K562 (cell line): Measurements from ENCODE around the gene ANXA3. TPM values are rescaled to one million over a fixed set of nuclear protein-coding genes. Genes with fewer than 3 reads are reported as not detected.
A peak's percentile ranks its signal among the peaks of the same experiment; 100 is the strongest.

Experiments used
- ARID1B ChIP-seq: fragments of 450-650 bp; IDR thresholded peaks from 2 replicates; pipeline ENCODE4 v1.6.1; 2016; ENCODE audit warnings: antibody characterized with exemption, mild to moderate bottlenecking, inconsistent platforms
- ASH1L ChIP-seq: fragments of 450-650 bp; IDR thresholded peaks from 2 replicates; pipeline ENCODE4 v1.6.1; 2018; ENCODE audit warnings: borderline replicate concordance, mild to moderate bottlenecking, low read depth; ENCODE audit not compliant: partially characterized antibody
- BCOR ChIP-seq: fragments of 450-650 bp; IDR thresholded peaks from 2 replicates; pipeline ENCODE4 v1.6.1; 2016
- CHCHD3 ChIP-seq: fragments of 250-450 bp; sonication (Bioruptor Pico); IDR thresholded peaks from 2 replicates; pipeline ENCODE4 v2.1.2; 2022; ENCODE audit warnings: mild to moderate bottlenecking
- CTBP1 ChIP-seq: fragments of 450-650 bp; IDR thresholded peaks from 2 replicates; pipeline ENCODE4 v1.6.1; 2016; ENCODE audit warnings: borderline replicate concordance
- ETV1 ChIP-seq: fragments of 450-650 bp; conservative IDR thresholded peaks from 2 replicates; pipeline ENCODE4 v1.6.1; 2016; ENCODE audit warnings: missing genetic modification characterization, control low read depth, low read depth, missing compliant biosample characterization
- FOXA1 ChIP-seq: fragments of 450-650 bp; IDR thresholded peaks from 2 replicates; pipeline ENCODE4 v1.6.1; 2016; ENCODE audit warnings: mild to moderate bottlenecking, borderline replicate concordance
- FOXJ2 ChIP-seq: fragments of 200-800 bp; sonication (Bioruptor generic); IDR thresholded peaks from 2 replicates; pipeline ENCODE4 v1.6.1; 2016; ENCODE audit warnings: missing genetic modification characterization, missing compliant biosample characterization
- GTF2A2 ChIP-seq: IDR thresholded peaks from 2 replicates; pipeline ENCODE4 v1.6.1; 2016; ENCODE audit warnings: mild to moderate bottlenecking, missing genetic modification characterization, missing compliant biosample characterization
- GTF2E2 ChIP-seq: fragments of 200-800 bp; sonication (Bioruptor generic); IDR thresholded peaks from 2 replicates; pipeline ENCODE4 v1.6.1; 2016; ENCODE audit warnings: missing genetic modification characterization, missing compliant biosample characterization
- HMG20B ChIP-seq: fragments of 250-450 bp; sonication (Bioruptor Pico); IDR thresholded peaks from 2 replicates; pipeline ENCODE4 v1.5.0; 2021; ENCODE audit warnings: mild to moderate bottlenecking
- HNRNPLL ChIP-seq: fragments of 200-400 bp; formaldehyde crosslinking; IDR thresholded peaks from 2 replicates; pipeline ENCODE4 v1.6.1; 2017; ENCODE audit warnings: low read length, low read depth, mild to moderate bottlenecking; ENCODE audit not compliant: poor library complexity, severe bottlenecking
- ILK ChIP-seq: fragments of 450-650 bp; IDR thresholded peaks from 2 replicates; pipeline ENCODE4 v1.6.1; 2016; ENCODE audit warnings: missing genetic modification characterization, low read depth, mild to moderate bottlenecking, missing compliant biosample characterization, moderate library complexity, borderline replicate concordance
- KHSRP ChIP-seq: fragments of 450-650 bp; IDR thresholded peaks from 2 replicates; pipeline ENCODE4 v1.6.1; 2017
- NFE2 ChIP-seq: IDR thresholded peaks from 2 replicates; pipeline ENCODE4 v1.6.1; 2014; ENCODE audit warnings: antibody characterized with exemption, low read depth
- PCBP1 ChIP-seq: fragments of 200-400 bp; formaldehyde crosslinking; IDR thresholded peaks from 2 replicates; pipeline ENCODE4 v1.6.1; 2018; ENCODE audit warnings: mild to moderate bottlenecking, low read depth, low read length; ENCODE audit not compliant: poor library complexity, severe bottlenecking
- PHF20 ChIP-seq: fragments of 450-650 bp; IDR thresholded peaks from 2 replicates; pipeline ENCODE4 v1.6.1; 2018; ENCODE audit not compliant: partially characterized antibody
- POLR2A ChIP-seq: fragments of 450-650 bp; conservative IDR thresholded peaks from 2 replicates; pipeline ENCODE4 v1.6.1; 2016
- PRMT5 ChIP-seq: sonication (generic); formaldehyde crosslinking; IDR thresholded peaks from 2 replicates; pipeline ENCODE4 v1.5.0; 2020; ENCODE audit warnings: missing genetic modification reagents
- SOX6 ChIP-seq: fragments of 450-650 bp; IDR thresholded peaks from 2 replicates; pipeline ENCODE4 v1.6.1; 2014; ENCODE audit warnings: mild to moderate bottlenecking
- SRSF7 ChIP-seq: fragments of 200-400 bp; formaldehyde crosslinking; optimal IDR thresholded peaks from 2 replicates; pipeline ENCODE3; 2017; ENCODE audit warnings: mild to moderate bottlenecking, low read depth, low read length
- ZFX ChIP-seq: sonication (generic); formaldehyde crosslinking; IDR thresholded peaks from 2 replicates; pipeline ENCODE4 v1.8.0; 2022; ENCODE audit warnings: mild to moderate bottlenecking, missing genetic modification reagents, moderate library complexity
- ZKSCAN3 ChIP-seq: fragments of 250-450 bp; sonication (Bioruptor Pico); IDR thresholded peaks from 2 replicates; pipeline ENCODE4 v1.4.0; 2020
- ZNF124 ChIP-seq: sonication (generic); formaldehyde crosslinking; IDR thresholded peaks from 2 replicates; pipeline ENCODE4 v1.8.1; 2022; ENCODE audit warnings: missing genetic modification reagents
- ZNF212 ChIP-seq: fragments of 450-650 bp; formaldehyde crosslinking; IDR thresholded peaks from 2 replicates; pipeline ENCODE4 v1.4.0; 2020; ENCODE audit warnings: mild to moderate bottlenecking
- ZNF282 ChIP-seq: sonication (generic); formaldehyde crosslinking; IDR thresholded peaks from 2 replicates; pipeline ENCODE4 v1.8.1; 2023; ENCODE audit warnings: missing genetic modification reagents
- ZNF311 ChIP-seq: fragments of 250-450 bp; sonication (Bioruptor Pico); IDR thresholded peaks from 2 replicates; pipeline ENCODE4 v1.4.0; 2020; ENCODE audit warnings: mild to moderate bottlenecking, moderate library complexity
- ZNF699 ChIP-seq: fragments of 250-450 bp; sonication (Bioruptor Pico); IDR thresholded peaks from 2 replicates; pipeline ENCODE4 v1.8.0; 2021; ENCODE audit warnings: mild to moderate bottlenecking, moderate library complexity; ENCODE audit not compliant: insufficient replicate concordance
- polyA plus RNA-seq, 8 experiments: library from polyadenylated mRNA; depleted of rRNA in 4 of 8; stranded (reverse) in 5 of 8; unstranded in 3 of 8; fragments of >200 nt; fragmentation: Nextera tagmentation in 2 of 8; fragmentation: Illumina TruSeq in 1 of 8; extraction: Ambion mirVana in 2 of 8; extraction: Trizol in 1 of 8; gene quantifications; 2 replicates each; pipeline versions ENCODE4 v1.2.1 to v1.2.3, GENCODE V29; 2011 to 2014; ENCODE audit warnings: inconsistent platforms in 1 of 8, missing spikeins in 1 of 8
- total RNA-seq, 7 experiments: library from RNA; depleted of rRNA in 6 of 7; stranded (reverse); fragments of >200 nt in 6 of 7; fragmentation: Illumina TruSeq in 2 of 7; extraction: Trizol in 2 of 7; gene quantifications; 2 replicates each; pipeline versions ENCODE4 v1.2.1 to v1.2.3, GENCODE V29; 2011 to 2021; ENCODE audit warnings: low replicate concordance in 1 of 7
- TF ChIP-seq, protein P1 (sequence below), 2 experiments: fragments of 450-650 bp in 1 of 2; sonication (generic) in 1 of 2; formaldehyde crosslinking in 1 of 2; IDR thresholded peaks in 1 of 2; conservative IDR thresholded peaks in 1 of 2; 2 replicates each; pipeline versions ENCODE4 v1.6.1 to v1.8.1; 2016 to 2023; ENCODE audit warnings: mild to moderate bottlenecking in 2 of 2, moderate library complexity in 2 of 2, inconsistent platforms in 1 of 2, missing genetic modification reagents in 1 of 2
- TF ChIP-seq, protein P2 (sequence below): fragments of 250-450 bp; sonication (Bioruptor Pico); IDR thresholded peaks from 2 replicates; pipeline ENCODE4 v1.4.0; 2020; ENCODE audit warnings: mild to moderate bottlenecking, moderate library complexity
- TF ChIP-seq, protein P3 (sequence below): fragments of 450-650 bp; formaldehyde crosslinking; conservative IDR thresholded peaks from 2 replicates; pipeline ENCODE4 v1.4.0; 2022; ENCODE audit warnings: mild to moderate bottlenecking, missing genetic modification characterization

The ANXA3 gene
- total and polyA plus RNA-seq, 9 of the 15 experiments (the other 6 are each of a cell fraction or from before 2014, with no cell fraction given), result 6.3 to 15.5 (median 9.8) TPM

DNA sequence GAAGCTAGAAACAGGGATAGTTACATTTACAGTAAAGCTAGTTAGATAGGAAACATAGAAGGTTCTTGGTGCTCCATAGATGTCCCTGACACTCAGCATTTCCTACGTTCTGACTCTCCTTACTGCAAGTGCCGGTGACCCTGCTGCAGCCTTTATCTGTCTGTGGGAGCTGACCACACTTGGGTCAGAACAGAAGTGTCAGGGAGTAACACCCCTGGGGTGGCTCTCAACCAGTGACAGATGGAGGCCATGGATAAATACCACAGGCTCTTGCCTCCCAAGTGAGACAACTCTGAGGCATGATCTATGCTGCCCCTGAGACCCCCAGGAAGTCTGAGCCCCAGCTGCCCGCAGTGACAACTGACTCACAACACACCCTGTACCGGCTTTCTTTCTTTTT, 69.8 kb downstream of the ANXA3 start (continued):
- TF ChIP-seq ILK (tag) (no peak), POLR2A (no peak), ZNF311 (CRISPR knock-in tag) (0 out of 2 replicates have a peak, but pooled peaks have one; percentile 53), FOXJ2 (no peak), BCOR (peak; percentile 42; the same call in 1 of the 2 replicates), FOXA1 (no peak), ARID1B (peak; percentile 94), ZNF699 (no peak), ASH1L (no peak), CTBP1 (peak; percentile 58; the same call in 1 of the 2 replicates), PHF20 (no peak), HMG20B (no peak), NFE2 (peak; percentile 63; the same call in 1 of the 2 replicates), ETV1 (tag) (no peak), SOX6 (peak; percentile 73; the same call in 1 of the 2 replicates), PRMT5 (CRISPR knock-in tag) (no peak), KHSRP (no peak), ZNF212 (no peak), GTF2E2 (tag) (no peak), GTF2A2 (tag) (no peak), HNRNPLL (no peak), SRSF7 (no peak), ZNF282 (no peak), PCBP1 (no peak), ZKSCAN3 (CRISPR knock-in tag) (no peak), ZNF124 (no peak), CHCHD3 (CRISPR knock-in tag) (no peak), ZFX (no peak)
- TF ChIP-seq, protein P1, sequence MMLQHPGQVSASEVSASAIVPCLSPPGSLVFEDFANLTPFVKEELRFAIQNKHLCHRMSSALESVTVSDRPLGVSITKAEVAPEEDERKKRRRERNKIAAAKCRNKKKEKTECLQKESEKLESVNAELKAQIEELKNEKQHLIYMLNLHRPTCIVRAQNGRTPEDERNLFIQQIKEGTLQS (IDR thresholded peaks at IDR 0.05), result no peak
- TF ChIP-seq, protein P1 (CRISPR knock-in tag; conservative IDR thresholded peaks at IDR 0.05), result no peak
- TF ChIP-seq, protein P2, sequence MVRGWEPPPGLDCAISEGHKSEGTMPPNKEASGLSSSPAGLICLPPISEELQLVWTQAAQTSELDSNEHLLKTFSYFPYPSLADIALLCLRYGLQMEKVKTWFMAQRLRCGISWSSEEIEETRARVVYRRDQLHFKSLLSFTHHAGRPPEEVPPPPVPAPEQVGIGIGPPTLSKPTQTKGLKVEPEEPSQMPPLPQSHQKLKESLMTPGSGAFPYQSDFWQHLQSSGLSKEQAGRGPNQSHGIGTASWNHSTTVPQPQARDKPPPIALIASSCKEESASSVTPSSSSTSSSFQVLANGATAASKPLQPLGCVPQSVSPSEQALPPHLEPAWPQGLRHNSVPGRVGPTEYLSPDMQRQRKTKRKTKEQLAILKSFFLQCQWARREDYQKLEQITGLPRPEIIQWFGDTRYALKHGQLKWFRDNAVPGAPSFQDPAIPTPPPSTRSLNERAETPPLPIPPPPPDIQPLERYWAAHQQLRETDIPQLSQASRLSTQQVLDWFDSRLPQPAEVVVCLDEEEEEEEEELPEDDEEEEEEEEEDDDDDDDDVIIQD (CRISPR knock-in tag), result no peak
- TF ChIP-seq, protein P3, sequence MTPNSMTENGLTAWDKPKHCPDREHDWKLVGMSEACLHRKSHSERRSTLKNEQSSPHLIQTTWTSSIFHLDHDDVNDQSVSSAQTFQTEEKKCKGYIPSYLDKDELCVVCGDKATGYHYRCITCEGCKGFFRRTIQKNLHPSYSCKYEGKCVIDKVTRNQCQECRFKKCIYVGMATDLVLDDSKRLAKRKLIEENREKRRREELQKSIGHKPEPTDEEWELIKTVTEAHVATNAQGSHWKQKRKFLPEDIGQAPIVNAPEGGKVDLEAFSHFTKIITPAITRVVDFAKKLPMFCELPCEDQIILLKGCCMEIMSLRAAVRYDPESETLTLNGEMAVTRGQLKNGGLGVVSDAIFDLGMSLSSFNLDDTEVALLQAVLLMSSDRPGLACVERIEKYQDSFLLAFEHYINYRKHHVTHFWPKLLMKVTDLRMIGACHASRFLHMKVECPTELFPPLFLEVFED, result no peak
